Measurements from ENCODE around the gene ACTR1B.

DNA sequence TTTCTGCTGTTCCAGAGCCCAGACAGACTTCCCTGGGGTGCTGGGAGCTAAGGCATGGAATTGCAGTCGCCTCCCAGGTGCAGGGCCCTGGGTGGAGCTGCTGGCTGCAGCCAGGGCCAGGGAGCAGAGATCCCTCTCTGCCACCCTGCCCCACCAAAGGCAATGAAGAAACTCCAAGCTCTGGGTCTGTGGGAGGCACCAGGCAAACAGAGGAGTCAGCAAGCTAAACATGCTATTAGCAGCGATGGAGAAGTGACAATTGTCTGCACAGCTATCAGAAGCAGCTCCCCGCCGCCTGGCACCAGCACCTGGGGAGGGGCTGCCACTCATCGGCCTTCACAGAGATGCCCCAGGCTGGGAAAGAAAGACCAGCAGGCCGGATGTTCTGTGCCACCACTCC is 45.9 kb downstream of the ACTR1B start:
- no peak for TF ChIP-seq ZNF274 (IDR thresholded peaks at IDR 0.05; ENCODE audit: low read depth, low read length)
- no peak for TF ChIP-seq YY1 (IDR thresholded peaks at IDR 0.05; ENCODE audit: insufficient read depth, insufficient read length)

Measured in NT2/D1 (cell line).